GM19043 (cell line): ENCODE data around the gene DSG3.

Source experiments
- ATAC-seq: cut with Tn5 transposase; IDR thresholded peaks from one replicate; pipeline ENCODE4 v1.9.1; 2021; ENCODE audit warnings: low read depth; ENCODE audit not compliant: unreplicated experiment

The DSG3 gene

GRCh38 chr18:31512203-31512764 lies 64.7 kb downstream of the DSG3 start:
- ATAC-seq = no peak

- no peak for ATAC-seq
Observed at GRCh38 chr18:31513189-31513935, 65.8 kb downstream of the DSG3 start.

GRCh38 chr18:31516437-31516836 lies 68.9 kb downstream of the DSG3 start:
- ATAC-seq = no peak

- no peak for ATAC-seq
Observed at GRCh38 chr18:31526374-31526773, 78.8 kb downstream of the DSG3 start.
